ENCODE data around the gene ASCC3.
"Not testable (repeated sequence)": the region's sequence is repeated elsewhere in the genome, so short reads cannot be mapped to it uniquely, and the experiment has no call there.

ASCC3 gene

GRCh38 chr6:100845676-100846075, 35.5 kb downstream of the ASCC3 start:
- Histone ChIP-seq H3K9me3 (ENCODE audit: control insufficient read depth, insufficient read depth, low read length) (no peaks in the 10 kb centered on the region), H3K4me1 (ENCODE audit: control insufficient read depth, insufficient read depth, low read length) (peaks cover 33% of the 10 kb centered on the region), H3K27ac (ENCODE audit: low read depth, low read length) (no peak overlapping the region), H3K27me3 (ENCODE audit: control insufficient read depth, insufficient read depth, low read length) (no peaks in the 10 kb centered on the region), H3K36me3 (ENCODE audit: control insufficient read depth, insufficient read depth, low read length) (peaks cover 18% of the 10 kb centered on the region), H3K9ac (ENCODE audit: low read depth, low read length) (no peak overlapping the region), H3K4me3 (ENCODE audit: low read depth, low read length) (no peak overlapping the region)

- H3K4me1 ChIP-seq (ENCODE audit: control insufficient read depth, insufficient read depth, low read length): peaks cover 30% of the 10 kb centered on the region
- no peaks in the 10 kb centered on the region for H3K27me3 ChIP-seq (ENCODE audit: control insufficient read depth, insufficient read depth, low read length)
- no peak overlapping the region for H3K4me3 ChIP-seq (ENCODE audit: low read depth, low read length)
- H3K27ac ChIP-seq (ENCODE audit: low read depth, low read length): no peak overlapping the region
- H3K9ac ChIP-seq (ENCODE audit: low read depth, low read length): no peak overlapping the region
- no peaks in the 10 kb centered on the region for H3K9me3 ChIP-seq (ENCODE audit: control insufficient read depth, insufficient read depth, low read length)
- no peaks in the 10 kb centered on the region for H3K36me3 ChIP-seq (ENCODE audit: control insufficient read depth, insufficient read depth, low read length)
Measured at GRCh38 chr6:100839419-100839818, 41.7 kb downstream of the ASCC3 start.

- H3K36me3 ChIP-seq (ENCODE audit: control insufficient read depth, insufficient read depth, low read length): no peaks in the 10 kb centered on the region
- no peaks in the 10 kb centered on the region for H3K9me3 ChIP-seq (ENCODE audit: control insufficient read depth, insufficient read depth, low read length)
- H3K4me3 ChIP-seq (ENCODE audit: low read depth, low read length): no peak overlapping the region
- H3K27me3 ChIP-seq (ENCODE audit: control insufficient read depth, insufficient read depth, low read length): no peaks in the 10 kb centered on the region
- peaks cover 17% of the 10 kb centered on the region for H3K4me1 ChIP-seq (ENCODE audit: control insufficient read depth, insufficient read depth, low read length)
- H3K27ac ChIP-seq (ENCODE audit: low read depth, low read length): no peak overlapping the region
- no peak overlapping the region for H3K9ac ChIP-seq (ENCODE audit: low read depth, low read length)
Measured at GRCh38 chr6:100838011-100838410, 43.1 kb downstream of the ASCC3 start.

GRCh38 chr6:100833972-100834574, 47.1 kb downstream of the ASCC3 start:
- H3K9ac ChIP-seq (ENCODE audit: low read depth, low read length): no peak overlapping the region
- no peaks in the 10 kb centered on the region for H3K36me3 ChIP-seq (ENCODE audit: control insufficient read depth, insufficient read depth, low read length)
- H3K27me3 ChIP-seq (ENCODE audit: control insufficient read depth, insufficient read depth, low read length): no peaks in the 10 kb centered on the region
- H3K9me3 ChIP-seq (ENCODE audit: control insufficient read depth, insufficient read depth, low read length): peaks cover 6% of the 10 kb centered on the region; the same call in 1 of the 2 replicates
- H3K27ac ChIP-seq (ENCODE audit: low read depth, low read length): no peak overlapping the region
- H3K4me3 ChIP-seq (ENCODE audit: low read depth, low read length): no peak overlapping the region
- peaks cover 16% of the 10 kb centered on the region for H3K4me1 ChIP-seq (ENCODE audit: control insufficient read depth, insufficient read depth, low read length)

GRCh38 chr6:100829077-100829595, 52.0 kb downstream of the ASCC3 start:
- H3K9ac ChIP-seq (ENCODE audit: low read depth, low read length); H3K4me3 ChIP-seq (ENCODE audit: low read depth, low read length); H3K36me3 ChIP-seq (ENCODE audit: control insufficient read depth, insufficient read depth, low read length); H3K27ac ChIP-seq (ENCODE audit: low read depth, low read length); H3K9me3 ChIP-seq (ENCODE audit: control insufficient read depth, insufficient read depth, low read length); H3K27me3 ChIP-seq (ENCODE audit: control insufficient read depth, insufficient read depth, low read length): not testable (repeated sequence)
- peaks cover 16% of the 10 kb centered on the region for H3K4me1 ChIP-seq (ENCODE audit: control insufficient read depth, insufficient read depth, low read length)

- Histone ChIP-seq H3K27me3 (ENCODE audit: control insufficient read depth, insufficient read depth, low read length) (no peaks in the 10 kb centered on the region), H3K9me3 (ENCODE audit: control insufficient read depth, insufficient read depth, low read length) (no peaks in the 10 kb centered on the region), H3K4me1 (ENCODE audit: control insufficient read depth, insufficient read depth, low read length) (0 out of 2 replicates have a peak, but pooled peaks cover 4% of the 10 kb centered on the region), H3K4me3 (ENCODE audit: low read depth, low read length) (no peak overlapping the region), H3K36me3 (ENCODE audit: control insufficient read depth, insufficient read depth, low read length) (no peaks in the 10 kb centered on the region; the same call in 1 of the 2 replicates), H3K27ac (ENCODE audit: low read depth, low read length) (no peak overlapping the region), H3K9ac (ENCODE audit: low read depth, low read length) (no peak overlapping the region)
Measured at GRCh38 chr6:100823041-100823440, 58.1 kb downstream of the ASCC3 start.

- Histone ChIP-seq H3K9me3 (ENCODE audit: control insufficient read depth, insufficient read depth, low read length) (no peaks in the 10 kb centered on the region), H3K4me1 (ENCODE audit: control insufficient read depth, insufficient read depth, low read length) (0 out of 2 replicates have a peak, but pooled peaks cover 4% of the 10 kb centered on the region), H3K4me3 (ENCODE audit: low read depth, low read length) (no peak overlapping the region), H3K36me3 (ENCODE audit: control insufficient read depth, insufficient read depth, low read length) (no peaks in the 10 kb centered on the region), H3K27ac (ENCODE audit: low read depth, low read length) (no peak overlapping the region), H3K27me3 (ENCODE audit: control insufficient read depth, insufficient read depth, low read length) (no peaks in the 10 kb centered on the region), H3K9ac (ENCODE audit: low read depth, low read length) (no peak overlapping the region)
Measured at GRCh38 chr6:100818066-100818465, 63.1 kb downstream of the ASCC3 start.

- H3K36me3 ChIP-seq (ENCODE audit: control insufficient read depth, insufficient read depth, low read length): 0 out of 2 replicates have a peak, but pooled peaks cover 4% of the 10 kb centered on the region
- H3K9ac ChIP-seq (ENCODE audit: low read depth, low read length): no peak overlapping the region
- H3K9me3 ChIP-seq (ENCODE audit: control insufficient read depth, insufficient read depth, low read length): no peaks in the 10 kb centered on the region
- no peaks in the 10 kb centered on the region for H3K27me3 ChIP-seq (ENCODE audit: control insufficient read depth, insufficient read depth, low read length)
- no peaks in the 10 kb centered on the region for H3K4me1 ChIP-seq (ENCODE audit: control insufficient read depth, insufficient read depth, low read length)
- H3K27ac ChIP-seq (ENCODE audit: low read depth, low read length): no peak overlapping the region
- H3K4me3 ChIP-seq (ENCODE audit: low read depth, low read length): no peak overlapping the region
Measured at GRCh38 chr6:100810015-100810414, 71.1 kb downstream of the ASCC3 start.

- Histone ChIP-seq H3K36me3 (ENCODE audit: control insufficient read depth, insufficient read depth, low read length) (0 out of 2 replicates have a peak, but pooled peaks cover 5% of the 10 kb centered on the region), H3K4me1 (ENCODE audit: control insufficient read depth, insufficient read depth, low read length) (no peaks in the 10 kb centered on the region), H3K9ac (ENCODE audit: low read depth, low read length) (no peak overlapping the region), H3K27me3 (ENCODE audit: control insufficient read depth, insufficient read depth, low read length) (no peaks in the 10 kb centered on the region), H3K4me3 (ENCODE audit: low read depth, low read length) (no peak overlapping the region), H3K9me3 (ENCODE audit: control insufficient read depth, insufficient read depth, low read length) (no peaks in the 10 kb centered on the region), H3K27ac (ENCODE audit: low read depth, low read length) (no peak overlapping the region)
Measured at GRCh38 chr6:100809346-100809745, 71.8 kb downstream of the ASCC3 start.

GRCh38 chr6:100808638-100809275, 72.4 kb downstream of the ASCC3 start:
- no peaks in the 10 kb centered on the region for H3K4me1 ChIP-seq (ENCODE audit: control insufficient read depth, insufficient read depth, low read length)
- H3K9ac ChIP-seq (ENCODE audit: low read depth, low read length): no peak overlapping the region
- no peak overlapping the region for H3K4me3 ChIP-seq (ENCODE audit: low read depth, low read length)
- 0 out of 2 replicates have a peak, but pooled peaks cover 11% of the 10 kb centered on the region for H3K36me3 ChIP-seq (ENCODE audit: control insufficient read depth, insufficient read depth, low read length)
- H3K27me3 ChIP-seq (ENCODE audit: control insufficient read depth, insufficient read depth, low read length): no peaks in the 10 kb centered on the region
- H3K27ac ChIP-seq (ENCODE audit: low read depth, low read length): no peak overlapping the region
- no peaks in the 10 kb centered on the region for H3K9me3 ChIP-seq (ENCODE audit: control insufficient read depth, insufficient read depth, low read length)

GRCh38 chr6:100806296-100806695, 74.8 kb downstream of the ASCC3 start:
- no peaks in the 10 kb centered on the region for H3K4me1 ChIP-seq (ENCODE audit: control insufficient read depth, insufficient read depth, low read length)

More at GRCh38 chr6:100806296-100806695, 74.8 kb downstream of the ASCC3 start:
- H3K27me3 ChIP-seq (ENCODE audit: control insufficient read depth, insufficient read depth, low read length): no peaks in the 10 kb centered on the region
- no peak overlapping the region for H3K4me3 ChIP-seq (ENCODE audit: low read depth, low read length)
- H3K9me3 ChIP-seq (ENCODE audit: control insufficient read depth, insufficient read depth, low read length): no peaks in the 10 kb centered on the region
- peaks cover 18% of the 10 kb centered on the region for H3K36me3 ChIP-seq (ENCODE audit: control insufficient read depth, insufficient read depth, low read length)
- no peak overlapping the region for H3K9ac ChIP-seq (ENCODE audit: low read depth, low read length)
- no peak overlapping the region for H3K27ac ChIP-seq (ENCODE audit: low read depth, low read length)

Measured in HUES48 (cell line).